GM19397 (cell line): Measurements from ENCODE around the gene VPS37B.
"Not testable (repeated sequence)": the region's sequence is repeated elsewhere in the genome, so short reads cannot be mapped to it uniquely, and the experiment has no call there.

Experiments
- ATAC-seq: cut with Tn5 transposase; IDR thresholded peaks from one replicate; pipeline ENCODE4 v1.9.1; 2021; ENCODE audit warnings: mild to moderate bottlenecking, moderate library complexity; ENCODE audit not compliant: unreplicated experiment

The VPS37B gene

DNA sequence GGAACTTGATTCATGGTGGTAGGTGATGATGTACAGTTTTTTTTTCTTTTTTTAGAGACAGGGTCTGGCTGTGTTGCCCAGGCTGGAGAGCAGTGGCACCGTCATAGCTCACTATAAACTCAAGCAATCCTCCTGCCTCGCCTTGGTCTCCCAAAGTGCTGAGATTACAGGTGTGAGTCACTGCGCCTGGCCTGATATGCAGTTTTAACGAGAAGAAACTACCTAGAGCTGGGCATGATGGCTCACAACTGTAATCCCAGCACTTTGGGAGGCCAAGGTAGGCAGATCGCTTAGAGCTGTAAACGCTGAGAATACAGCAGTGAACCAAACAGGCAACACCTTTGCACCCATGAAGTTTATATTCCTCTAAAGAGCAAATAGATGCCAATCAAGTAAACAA is 13.0 kb upstream of the VPS37B start:
- ATAC-seq, result no peak

DNA sequence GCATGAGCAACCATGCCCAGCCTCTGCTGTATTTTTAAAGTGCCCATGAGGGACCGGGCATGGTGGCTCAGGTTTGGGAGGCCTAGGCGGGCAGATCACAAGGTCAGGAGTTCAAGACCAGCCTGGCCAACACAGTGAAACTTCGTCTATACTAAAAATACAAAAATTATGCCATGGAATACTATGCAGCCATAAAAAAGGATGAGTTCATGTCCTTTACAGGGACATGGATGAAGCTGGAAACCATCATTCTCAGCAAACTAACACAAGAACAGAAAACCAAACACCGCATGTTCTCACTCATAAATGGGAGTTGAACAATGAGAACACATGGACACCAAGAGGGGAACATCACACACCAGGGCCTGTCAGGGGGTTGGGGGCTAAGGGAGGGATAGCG is 9.3 kb upstream of the VPS37B start:
- ATAC-seq, result not testable (repeated sequence)

- ATAC-seq, result no peak
Observed at GRCh38 chr12:122903693-122904034, 7.7 kb upstream of the VPS37B start.

- ATAC-seq, result no peak
Observed at GRCh38 chr12:122902854-122903692, 7.1 kb upstream of the VPS37B start.

DNA sequence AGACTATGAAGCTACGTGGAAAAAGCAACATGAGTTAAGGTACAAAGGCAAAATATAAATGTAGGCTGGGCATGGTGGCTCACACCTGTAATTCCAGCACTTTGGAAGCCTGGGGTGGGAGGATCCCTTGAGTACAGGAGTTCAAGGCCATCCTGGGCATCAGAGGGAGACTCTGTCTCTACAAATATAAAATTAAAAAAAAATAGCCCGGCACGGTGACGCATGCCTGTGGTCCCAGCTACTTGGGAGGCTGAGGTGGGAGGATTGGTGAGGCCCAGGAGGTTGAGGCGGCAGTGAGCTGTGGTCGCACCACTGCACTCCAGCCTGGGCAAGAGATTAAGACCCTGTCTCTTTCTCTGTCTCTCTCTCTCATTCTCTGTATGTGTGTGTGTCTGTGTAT is 4.0 kb upstream of the VPS37B start:
- no peak for ATAC-seq

GRCh38 chr12:122896662-122897061 is 738 bp upstream of the VPS37B start:
- ATAC-seq, result no peak

- no peak for ATAC-seq
Observed at GRCh38 chr12:122895320-122895703, 612 bp downstream of the VPS37B start.

DNA sequence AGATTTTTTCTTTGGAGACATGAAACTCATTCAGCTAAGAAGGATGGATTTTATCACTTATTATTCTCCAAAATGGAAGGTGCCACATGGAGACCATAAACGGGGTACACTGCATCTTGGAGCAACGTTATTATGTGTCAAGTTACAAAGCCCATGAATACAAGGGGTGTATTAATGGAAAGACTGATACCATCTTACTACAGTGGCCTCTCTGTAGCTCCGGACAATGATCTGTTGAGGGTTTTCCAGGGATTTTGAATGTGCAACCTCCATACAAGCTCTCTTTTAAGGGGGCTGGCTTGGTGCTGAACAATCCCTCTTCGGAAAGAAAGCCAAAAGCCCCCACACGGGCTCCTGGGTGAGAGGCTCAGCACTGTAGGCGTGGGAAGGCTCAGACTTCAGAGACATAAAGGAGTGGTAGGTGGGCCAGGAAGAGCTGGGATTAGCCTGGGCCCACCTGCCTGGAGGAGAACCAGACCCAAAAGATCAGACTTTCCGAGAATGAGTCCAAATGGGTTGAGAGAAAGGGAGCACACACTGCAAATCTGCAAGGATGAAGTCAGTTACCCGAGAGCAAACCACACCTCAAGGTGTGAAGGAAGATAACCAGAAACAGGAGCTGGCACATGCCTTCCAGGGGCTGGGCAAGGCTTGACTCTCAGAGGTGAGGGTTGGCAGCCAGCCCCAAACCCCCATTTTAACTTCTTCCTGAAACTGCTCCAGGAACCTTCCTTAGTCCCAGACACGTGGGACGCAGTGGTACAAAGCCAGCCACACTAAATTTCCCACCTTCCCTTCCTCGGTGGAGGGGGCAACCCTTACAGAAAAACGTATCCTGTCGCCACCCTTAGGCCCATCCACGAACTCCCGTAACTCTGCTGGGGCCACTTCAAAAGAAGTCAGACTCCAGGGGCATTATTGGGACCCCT is 1.5 kb downstream of the VPS37B start:
- ATAC-seq, result no peak

DNA sequence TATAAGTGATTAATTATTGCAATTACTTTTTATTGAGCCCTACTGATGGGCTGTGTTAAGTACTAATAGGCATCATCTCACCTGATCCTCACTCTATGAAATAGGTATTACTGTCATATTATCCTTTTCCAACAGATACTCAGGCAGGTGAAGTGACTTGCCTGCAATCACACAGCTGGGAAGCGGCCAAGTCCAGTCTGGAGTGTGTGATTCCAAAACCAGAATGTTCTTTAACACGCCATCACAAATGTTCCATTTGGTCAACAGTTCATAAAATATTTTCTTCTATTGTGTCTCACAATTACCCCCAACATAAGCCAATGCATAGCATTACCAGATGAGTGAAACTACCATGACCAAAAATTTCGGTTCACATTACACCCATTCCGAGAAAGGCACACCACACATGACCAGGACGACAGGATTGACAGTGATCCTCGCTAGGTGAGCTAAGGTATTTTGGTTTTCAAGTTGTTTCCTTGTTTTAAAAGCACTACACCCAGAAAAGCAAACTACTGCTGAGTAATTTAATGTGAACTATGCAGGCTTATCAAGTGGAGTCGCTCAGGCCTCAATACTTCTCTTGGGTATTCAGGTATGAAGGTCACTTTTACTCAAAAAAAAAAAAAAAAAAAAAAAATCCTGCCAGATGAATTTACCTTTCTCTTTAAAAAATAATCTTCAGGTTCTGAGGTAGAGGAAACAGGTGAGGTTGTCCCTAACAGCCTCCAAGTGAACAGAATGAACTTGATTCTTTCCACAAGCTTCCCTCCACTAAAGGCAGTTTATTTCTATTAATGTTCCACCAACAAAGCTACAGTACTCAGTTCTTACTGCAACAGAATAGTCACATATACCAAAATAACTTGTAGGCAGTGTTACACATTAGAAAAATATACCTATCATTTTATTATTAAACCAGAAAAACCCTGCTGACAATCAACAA is 2.4 kb downstream of the VPS37B start:
- no peak for ATAC-seq

GRCh38 chr12:122892724-122893123 is 3.2 kb downstream of the VPS37B start:
- not testable (repeated sequence) for ATAC-seq

GRCh38 chr12:122891661-122892525 is 4.0 kb downstream of the VPS37B start:
- no peak for ATAC-seq

- no peak for ATAC-seq
Observed at GRCh38 chr12:122889761-122890520, 6.0 kb downstream of the VPS37B start.

GRCh38 chr12:122888232-122888752 is 7.6 kb downstream of the VPS37B start:
- ATAC-seq, result no peak

GRCh38 chr12:122887819-122888212 is 8.1 kb downstream of the VPS37B start:
- peak; percentile 21 for ATAC-seq

GRCh38 chr12:122886851-122887818 is 8.8 kb downstream of the VPS37B start:
- peak; percentile 87 for ATAC-seq

DNA sequence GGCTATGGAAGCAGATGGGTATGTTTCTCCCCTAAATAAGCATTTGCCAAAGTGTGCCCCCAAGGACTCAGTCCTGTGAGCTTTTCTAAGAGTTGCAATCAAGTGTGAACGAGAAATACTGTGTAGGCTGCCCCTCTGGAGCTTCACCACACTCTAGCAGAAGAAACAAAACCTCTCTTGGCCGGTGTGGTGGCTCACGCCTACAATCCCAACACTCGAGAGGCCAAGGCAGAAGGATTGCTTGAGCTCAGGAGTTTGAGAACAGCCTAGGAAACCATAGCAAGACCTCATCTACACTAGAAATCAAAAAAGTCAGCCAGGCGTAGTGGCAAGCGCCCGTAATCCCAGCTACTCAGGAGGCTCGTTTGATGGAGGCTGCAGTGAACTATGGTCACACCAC is 9.8 kb downstream of the VPS37B start:
- ATAC-seq, result no peak

DNA sequence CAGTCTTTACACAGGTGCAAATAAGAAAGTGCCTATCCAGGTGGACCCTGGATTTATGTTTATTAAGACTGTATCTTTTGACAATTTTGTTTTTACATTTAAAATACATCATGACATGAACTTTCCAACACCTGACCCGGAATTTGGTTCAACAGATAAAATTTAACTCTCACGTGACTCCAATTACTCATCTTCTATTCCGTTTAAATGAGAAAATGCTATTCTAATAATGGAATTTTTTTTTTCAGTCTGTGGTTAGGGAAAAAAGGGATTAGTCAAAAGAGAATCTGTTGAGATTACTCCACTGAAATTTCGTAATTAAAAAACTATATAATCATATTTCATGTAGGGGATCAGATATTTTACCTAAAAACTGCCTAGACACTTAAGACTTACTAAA is 11.1 kb downstream of the VPS37B start:
- ATAC-seq, result no peak
